ENCODE measurements around the gene HMG20B.
"Not testable (repeated sequence)": the region's sequence is repeated elsewhere in the genome, so short reads cannot be mapped to it uniquely, and the experiment has no call there.

Gene HMG20B

GRCh38 chr19:3578390-3578789 is 5.6 kb downstream of the HMG20B start:
- Histone ChIP-seq H3K4me1 (ENCODE audit: control insufficient read depth in 1 of 2, insufficient read depth in 1 of 2, low read depth in 1 of 2, low read length in 1 of 2) (peaks cover 13 to 14% of the 10 kb centered on the region in 2 experiments), H3K36me3 (peaks cover 5% of the 10 kb centered on the region), H3K9me3 (no peaks in the 10 kb centered on the region), H3K27me3 (peaks cover 3% of the 10 kb centered on the region), H3K4me3 (ENCODE audit: low read depth in 1 of 2, low read length in 1 of 2) (no peak overlapping the region), H3K27ac (no peak overlapping the region)
- no peak for TF ChIP-seq CTCF (IDR thresholded peaks at IDR 0.05)

GRCh38 chr19:3580156-3580934 is 7.6 kb downstream of the HMG20B start:
- TF ChIP-seq CTCF (IDR thresholded peaks at IDR 0.05): no peak
- Histone ChIP-seq H3K4me3 (ENCODE audit: low read depth in 1 of 2, low read length in 1 of 2) (no peak overlapping the region), H3K27ac (no peak overlapping the region)

GRCh38 chr19:3581792-3582191 is 9.0 kb downstream of the HMG20B start:
- peaks cover 37% of the 10 kb centered on the region for H3K27me3 ChIP-seq
- H3K9me3 ChIP-seq; H3K4me3 ChIP-seq (ENCODE audit: low read depth in 1 of 2, low read length in 1 of 2); H3K36me3 ChIP-seq; H3K27ac ChIP-seq; H3K4me1 ChIP-seq (ENCODE audit: control insufficient read depth in 1 of 2, insufficient read depth in 1 of 2, low read depth in 1 of 2, low read length in 1 of 2): not testable (repeated sequence)

More at GRCh38 chr19:3580156-3580934, 7.6 kb downstream of the HMG20B start:
- Histone ChIP-seq H3K36me3 (peaks cover 5% of the 10 kb centered on the region), H3K27me3 (peaks cover 23% of the 10 kb centered on the region), H3K4me1 (ENCODE audit: control insufficient read depth in 1 of 2, insufficient read depth in 1 of 2, low read depth in 1 of 2, low read length in 1 of 2) (peaks cover 6% of the 10 kb centered on the region in 2 experiments), H3K9me3 (no peaks in the 10 kb centered on the region)

- peaks cover 44% of the 10 kb centered on the region for H3K27me3 ChIP-seq
- not testable (repeated sequence) for H3K4me3 ChIP-seq (ENCODE audit: low read depth in 1 of 2, low read length in 1 of 2); H3K36me3 ChIP-seq; H3K27ac ChIP-seq; H3K4me1 ChIP-seq (ENCODE audit: control insufficient read depth in 1 of 2, insufficient read depth in 1 of 2, low read depth in 1 of 2, low read length in 1 of 2); H3K9me3 ChIP-seq
Measured at GRCh38 chr19:3584036-3584802, 11.5 kb downstream of the HMG20B start.

- Histone ChIP-seq H3K36me3 (no peaks in the 10 kb centered on the region), H3K27me3 (peaks cover 44% of the 10 kb centered on the region), H3K27ac (no peak within 1 kb of the TSS), H3K4me3 (ENCODE audit: low read depth in 1 of 2, low read length in 1 of 2) (no peak within 1 kb of the TSS), H3K4me1 (ENCODE audit: control insufficient read depth in 1 of 2, insufficient read depth in 1 of 2, low read depth in 1 of 2, low read length in 1 of 2) (no peaks in the 10 kb centered on the region), H3K9me3 (no peaks in the 10 kb centered on the region)
- no peak for TF ChIP-seq CTCF (IDR thresholded peaks at IDR 0.05)
Measured at GRCh38 chr19:3585301-3586126, 12.8 kb downstream of the HMG20B start, which contains the start of gene GIPC3. Gene GIPC3 (plus strand): TSS chr19:3585478. CDS start chr19:3585598, 120 bp downstream.

- peaks cover 44% of the 10 kb centered on the region for H3K27me3 ChIP-seq
- H3K9me3 ChIP-seq: no peaks in the 10 kb centered on the region
- H3K4me1 ChIP-seq (ENCODE audit: control insufficient read depth in 1 of 2, insufficient read depth in 1 of 2, low read depth in 1 of 2, low read length in 1 of 2): no peaks in the 10 kb centered on the region
- no peak for TF ChIP-seq CTCF (IDR thresholded peaks at IDR 0.05)
- no peak overlapping the region for H3K27ac ChIP-seq
- H3K4me3 ChIP-seq (ENCODE audit: low read depth in 1 of 2, low read length in 1 of 2): no peak overlapping the region
- H3K36me3 ChIP-seq: no peaks in the 10 kb centered on the region
Measured at GRCh38 chr19:3586127-3586626, 13.4 kb downstream of the HMG20B start.

Data from neutrophil (primary cell).